Measurements from ENCODE around the gene DIPK1C. TPM values are rescaled to one million over a fixed set of nuclear protein-coding genes. Genes with fewer than 3 reads are reported as not detected.

DIPK1C gene
- total RNA-seq, 1 experiment from 2014 or later, result not detected

GRCh38 chr18:74489676-74490075, 32.6 kb upstream of the DIPK1C start:
- no peaks in the 10 kb centered on the region for H3K9me3 Mint-ChIP-seq (ENCODE audit: unreplicated experiment)
- no peak for DNase-seq
- no peak for TF ChIP-seq CTCF (IDR thresholded peaks at IDR 0.05; ENCODE audit: insufficient read depth in 1 of 2, low read depth in 1 of 2, low read length in 1 of 2, severe bottlenecking in 1 of 2, unreplicated experiment in 1 of 2)
- no peaks in the 10 kb centered on the region for H3K27me3 ChIP-seq (replicated peaks; ENCODE audit: control insufficient read depth, insufficient read depth, low read length)
- no peaks in the 10 kb centered on the region for H3K4me1 Mint-ChIP-seq (ENCODE audit: low read depth, unreplicated experiment)
- no peaks in the 10 kb centered on the region for H3K36me3 ChIP-seq (ENCODE audit: control insufficient read depth, insufficient read depth, low read length)
- H3K27me3 Mint-ChIP-seq (ENCODE audit: insufficient read depth, unreplicated experiment), result no peaks in the 10 kb centered on the region
- no peaks in the 10 kb centered on the region for H3K36me3 Mint-ChIP-seq (ENCODE audit: insufficient read depth, unreplicated experiment)
- no peaks in the 10 kb centered on the region for H3K4me1 ChIP-seq
- no peaks in the 10 kb centered on the region for H3K9me3 ChIP-seq
- intact Hi-C loops (cut with micrococcal nuclease; ENCODE audit: unreplicated experiment), result no loop called here
- CTCF ChIA-PET, result no interaction called here
- H3K4me3 ChIP-seq (ENCODE audit: low read depth, low read length), result no peak overlapping the region
- no peak overlapping the region for H3K4me3 Mint-ChIP-seq (ENCODE audit: unreplicated experiment)
- no TSS peak for BruUV-seq (replicated peaks)
- POLR2A ChIA-PET, result no interaction called here
- no peak overlapping the region for H3K27ac Mint-ChIP-seq (ENCODE audit: unreplicated experiment)

GRCh38 chr18:74488864-74489263, 31.8 kb upstream of the DIPK1C start:
- Histone ChIP-seq H3K27me3 (replicated peaks; ENCODE audit: control insufficient read depth, insufficient read depth, low read length) (no peaks in the 10 kb centered on the region), H3K36me3 (ENCODE audit: control insufficient read depth, insufficient read depth, low read length) (no peaks in the 10 kb centered on the region), H3K4me1 (no peaks in the 10 kb centered on the region), H3K9me3 (no peaks in the 10 kb centered on the region), H3K4me3 (ENCODE audit: low read depth, low read length) (no peak overlapping the region)
- H3K27me3 Mint-ChIP-seq (ENCODE audit: insufficient read depth, unreplicated experiment), result no peaks in the 10 kb centered on the region
- H3K4me3 Mint-ChIP-seq (ENCODE audit: unreplicated experiment), result no peak overlapping the region
- ChIA-PET CTCF (no interaction called here), POLR2A (no interaction called here)
- H3K4me1 Mint-ChIP-seq (ENCODE audit: low read depth, unreplicated experiment), result no peaks in the 10 kb centered on the region
- TF ChIP-seq CTCF (IDR thresholded peaks at IDR 0.05; ENCODE audit: insufficient read depth in 1 of 2, low read depth in 1 of 2, low read length in 1 of 2, severe bottlenecking in 1 of 2, unreplicated experiment in 1 of 2), result no peak
- H3K27ac Mint-ChIP-seq (ENCODE audit: unreplicated experiment), result no peak overlapping the region
- H3K9me3 Mint-ChIP-seq (ENCODE audit: unreplicated experiment), result no peaks in the 10 kb centered on the region
- no peaks in the 10 kb centered on the region for H3K36me3 Mint-ChIP-seq (ENCODE audit: insufficient read depth, unreplicated experiment)
- no peak for DNase-seq
- intact Hi-C loops (cut with micrococcal nuclease; ENCODE audit: unreplicated experiment), result no loop called here
- BruUV-seq (replicated peaks), result no TSS peak

- no peaks in the 10 kb centered on the region for H3K4me1 ChIP-seq
- DNase-seq, result no peak
- Mint-ChIP-seq H3K9me3 (ENCODE audit: unreplicated experiment) (no peaks in the 10 kb centered on the region), H3K36me3 (ENCODE audit: insufficient read depth, unreplicated experiment) (no peaks in the 10 kb centered on the region), H3K27ac (ENCODE audit: unreplicated experiment) (no peak overlapping the region), H3K27me3 (ENCODE audit: insufficient read depth, unreplicated experiment) (no peaks in the 10 kb centered on the region), H3K4me3 (ENCODE audit: unreplicated experiment) (no peak overlapping the region), H3K4me1 (ENCODE audit: low read depth, unreplicated experiment) (no peaks in the 10 kb centered on the region)
- ChIA-PET POLR2A (no interaction called here), CTCF (no interaction called here)
- BruUV-seq (replicated peaks), result no TSS peak
- no peaks in the 10 kb centered on the region for H3K36me3 ChIP-seq (ENCODE audit: control insufficient read depth, insufficient read depth, low read length)
- H3K27me3 ChIP-seq (replicated peaks; ENCODE audit: control insufficient read depth, insufficient read depth, low read length), result no peaks in the 10 kb centered on the region
- no peaks in the 10 kb centered on the region for H3K9me3 ChIP-seq
- intact Hi-C loops (cut with micrococcal nuclease; ENCODE audit: unreplicated experiment), result no loop called here
- no peak for TF ChIP-seq CTCF (IDR thresholded peaks at IDR 0.05; ENCODE audit: insufficient read depth in 1 of 2, low read depth in 1 of 2, low read length in 1 of 2, severe bottlenecking in 1 of 2, unreplicated experiment in 1 of 2)
- no peak overlapping the region for H3K4me3 ChIP-seq (ENCODE audit: low read depth, low read length)
Measured at GRCh38 chr18:74488354-74488753, 31.2 kb upstream of the DIPK1C start.
